Spleen (tissue), 11 donors: ENCODE measurements around the gene NMT2. TPM values are rescaled to one million over a fixed set of nuclear protein-coding genes. Genes with fewer than 3 reads are reported as not detected.

Experiments used
- DNase-seq: peaks from one replicate; pipeline ENCODE4 v3.0.0-alpha.2; 2020
- H3K27ac ChIP-seq, 8 donors: fragments of 200-600 bp; sonication (generic) in 7 of 8; 1 replicate in 4 of 8; 2 replicates in 4 of 8; pipeline versions ENCODE4 v1.5.0 to v1.8.0; 2016 to 2021; ENCODE audit warnings: inconsistent platforms in 4 of 8, mild to moderate bottlenecking in 4 of 8, moderate library complexity in 1 of 8
- H3K27me3 ChIP-seq, 7 donors: fragments of 200-600 bp; sonication (generic) in 6 of 7; replicated peaks in 1 of 7; 1 replicate in 4 of 7; 2 replicates in 3 of 7; pipeline versions ENCODE4 v1.5.0 to v1.8.0; 2016 to 2021; ENCODE audit warnings: inconsistent platforms in 3 of 7, mild to moderate bottlenecking in 1 of 7
- H3K36me3 ChIP-seq, 6 donors: fragments of 200-600 bp; sonication (generic) in 5 of 6; 1 replicate in 4 of 6; 2 replicates in 2 of 6; pipeline versions ENCODE4 v1.5.0 to v1.8.0; 2016 to 2021; ENCODE audit warnings: inconsistent platforms in 2 of 6
- H3K4me1 ChIP-seq, 6 donors: fragments of 200-600 bp; sonication (generic) in 5 of 6; 1 replicate in 3 of 6; 2 replicates in 3 of 6; pipeline versions ENCODE4 v1.5.0 to v1.8.0; 2016 to 2021; ENCODE audit warnings: inconsistent platforms in 3 of 6
- H3K4me3 ChIP-seq, 8 donors: fragments of 200-600 bp; sonication (generic) in 7 of 8; 1 replicate in 4 of 8; 2 replicates in 4 of 8; pipeline versions ENCODE4 v1.5.0 to v1.8.0; 2016 to 2021; ENCODE audit warnings: inconsistent platforms in 4 of 8, mild to moderate bottlenecking in 4 of 8, moderate library complexity in 2 of 8
- H3K9me3 ChIP-seq, 8 donors: fragments of 200-600 bp; sonication (generic) in 7 of 8; 1 replicate in 4 of 8; 2 replicates in 4 of 8; pipeline versions ENCODE4 v1.5.0 to v1.8.0; 2016 to 2021; ENCODE audit warnings: inconsistent platforms in 4 of 8
- POLR2A ChIP-seq, 3 donors: fragments of 450-650 bp; IDR thresholded peaks; one replicate each; pipeline ENCODE4 v1.5.1; 2017; ENCODE audit warnings: antibody characterized with exemption in 3 of 3, mild to moderate bottlenecking in 1 of 3
- POLR2AphosphoS5 ChIP-seq, 3 donors: sonication (generic); formaldehyde crosslinking; IDR thresholded peaks; one replicate each; pipeline ENCODE4 v1.5.1; 2017; ENCODE audit warnings: antibody characterized with exemption in 3 of 3
- WGBS, 5 donors: extraction: QIAGEN DNeasy Blood & Tissue Kit in 3 of 5; methylation state at CpG; one replicate each; pipeline versions ENCODE4 v1.1.5 to v1.1.7; 2013 to 2018; 5-methylcytosine and 5-hydroxymethylcytosine counted together
- intact Hi-C: fragments of 100-400 bp; cut with DNase I; formaldehyde crosslinking; loops from one replicate; pipeline ENCODE4 v1.15.0; 2023; ENCODE audit warnings: low total_unique reads
- polyA plus RNA-seq, 3 donors: library from polyadenylated mRNA; stranded (reverse); fragments of 200-250 nt; gene quantifications; one replicate each; pipeline ENCODE4 v1.2.1, GENCODE V29; 2013
- total RNA-seq, 7 donors: library from RNA; depleted of rRNA in 3 of 7; stranded (reverse); fragments of >200 nt in 3 of 7; fragmentation: NEBNext Ultra II Directional in 4 of 7; extraction: Animal tissue kit (Norgen Biotek cat#: 25700) in 4 of 7; gene quantifications; one replicate each; pipeline versions ENCODE4 v1.1.0 to v1.2.1, GENCODE V29; 2016 to 2021
- TF ChIP-seq, protein P1 (sequence below), 11 experiments: fragments of 200-600 bp in 7 of 11; fragments of 450-650 bp in 4 of 11; sonication (generic) in 4 of 11; IDR thresholded peaks in 8 of 11; conservative IDR thresholded peaks in 3 of 11; 1 replicate in 7 of 11; 2 replicates in 4 of 11; pipeline versions ENCODE4 v1.4.0 to v1.8.0; 2016 to 2021; ENCODE audit warnings: antibody characterized with exemption in 11 of 11, inconsistent platforms in 4 of 11, mild to moderate bottlenecking in 1 of 11
- donor health status: healthy with polysubstance abuse.
- donor health status: DM: no; HTN: no; CAD: no; lungs with moderate emphysema.
- donor health status: DM: no; HTN: no; CAD: no.
- donor health status: Bipolar disorder and iron deficiency.
- donor health status: healthy.
- donor health status: DM: no; HTN: no; CAD: no.
- donor health status: DM: yes; HTN: yes; CAD: no.

Gene NMT2
- total and polyA plus RNA-seq, 10 donors: 4.3 to 19.2 (median 12.8) TPM

- no peak for DNase-seq
- H3K27me3 ChIP-seq: no peaks in the 10 kb centered on the region
- H3K4me1 ChIP-seq: no peaks in the 10 kb centered on the region
- 70 to 91% (median 71%) methylated on average over 2 to 4 of the region's 4 CpGs for WGBS, 5 donors
- H3K36me3 ChIP-seq: no peaks in the 10 kb centered on the region
- H3K9me3 ChIP-seq: peaks cover 0 to 23% (median 0%) of the 10 kb centered on the region in 8 donors
- TF ChIP-seq, protein P1, sequence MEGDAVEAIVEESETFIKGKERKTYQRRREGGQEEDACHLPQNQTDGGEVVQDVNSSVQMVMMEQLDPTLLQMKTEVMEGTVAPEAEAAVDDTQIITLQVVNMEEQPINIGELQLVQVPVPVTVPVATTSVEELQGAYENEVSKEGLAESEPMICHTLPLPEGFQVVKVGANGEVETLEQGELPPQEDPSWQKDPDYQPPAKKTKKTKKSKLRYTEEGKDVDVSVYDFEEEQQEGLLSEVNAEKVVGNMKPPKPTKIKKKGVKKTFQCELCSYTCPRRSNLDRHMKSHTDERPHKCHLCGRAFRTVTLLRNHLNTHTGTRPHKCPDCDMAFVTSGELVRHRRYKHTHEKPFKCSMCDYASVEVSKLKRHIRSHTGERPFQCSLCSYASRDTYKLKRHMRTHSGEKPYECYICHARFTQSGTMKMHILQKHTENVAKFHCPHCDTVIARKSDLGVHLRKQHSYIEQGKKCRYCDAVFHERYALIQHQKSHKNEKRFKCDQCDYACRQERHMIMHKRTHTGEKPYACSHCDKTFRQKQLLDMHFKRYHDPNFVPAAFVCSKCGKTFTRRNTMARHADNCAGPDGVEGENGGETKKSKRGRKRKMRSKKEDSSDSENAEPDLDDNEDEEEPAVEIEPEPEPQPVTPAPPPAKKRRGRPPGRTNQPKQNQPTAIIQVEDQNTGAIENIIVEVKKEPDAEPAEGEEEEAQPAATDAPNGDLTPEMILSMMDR (IDR thresholded peaks at IDR 0.05 in 8 of 11, conservative IDR thresholded peaks at IDR 0.05 in 3 of 11): no peak
- no peak for TF ChIP-seq POLR2A (IDR thresholded peaks at IDR 0.05)
- TF ChIP-seq POLR2AphosphoS5 (IDR thresholded peaks at IDR 0.05): no peak
- intact Hi-C loops: no loop called here
- H3K4me3 ChIP-seq: no peak overlapping the region
- no peak overlapping the region for H3K27ac ChIP-seq
Observed at GRCh38 chr10:15069230-15069629, 99.3 kb downstream of the NMT2 start.

- no peak for TF ChIP-seq POLR2AphosphoS5 (IDR thresholded peaks at IDR 0.05)
- TF ChIP-seq, protein P1 (IDR thresholded peaks at IDR 0.05 in 8 of 11, conservative IDR thresholded peaks at IDR 0.05 in 3 of 11): no peak
- TF ChIP-seq POLR2A (IDR thresholded peaks at IDR 0.05): no peak
- no peaks in the 10 kb centered on the region for H3K36me3 ChIP-seq
- H3K4me3 ChIP-seq: no peak overlapping the region
- intact Hi-C loops: no loop called here
- DNase-seq: no peak
- H3K27ac ChIP-seq: no peak overlapping the region
- no peaks in the 10 kb centered on the region for H3K4me1 ChIP-seq
- no peaks in the 10 kb centered on the region for H3K27me3 ChIP-seq
- H3K9me3 ChIP-seq: peaks cover 0 to 23% (median 0%) of the 10 kb centered on the region in 8 donors
- 81 to 98% (median 87%) methylated on average over 3 of the region's 3 CpGs for WGBS, 5 donors
Observed at GRCh38 chr10:15068802-15069201, 99.7 kb downstream of the NMT2 start.

DNA sequence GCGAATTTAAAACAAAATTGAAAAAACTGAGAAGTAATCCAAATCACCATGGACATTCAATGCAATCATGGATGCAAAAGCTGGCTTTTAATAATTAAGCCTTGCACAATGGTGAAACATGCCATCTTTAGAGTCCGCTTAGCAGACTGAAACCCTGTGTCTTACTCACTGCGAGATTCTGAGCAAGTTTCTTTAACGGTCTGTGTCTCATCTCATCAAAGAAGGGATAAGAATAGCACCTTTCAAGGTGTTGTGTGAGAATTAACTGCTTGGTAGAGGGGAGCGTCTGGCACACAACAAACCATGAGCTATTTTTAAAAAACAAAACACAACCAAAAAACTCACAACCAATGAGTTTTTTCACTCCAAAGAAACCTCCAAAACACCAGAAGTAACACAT lies 101.3 kb downstream of the NMT2 start:
- H3K9me3 ChIP-seq: peaks cover 0 to 15% (median 0%) of the 10 kb centered on the region in 8 donors
- no peaks in the 10 kb centered on the region for H3K27me3 ChIP-seq
- no peaks in the 10 kb centered on the region for H3K4me1 ChIP-seq
- WGBS, 5 donors: 74 to 88% (median 84%) methylated on average over 5 of the region's 5 CpGs
- no peak overlapping the region for H3K4me3 ChIP-seq
- H3K36me3 ChIP-seq: no peaks in the 10 kb centered on the region
- intact Hi-C loops: no loop called here
- DNase-seq: no peak
- TF ChIP-seq POLR2AphosphoS5 (IDR thresholded peaks at IDR 0.05): no peak
- H3K27ac ChIP-seq: no peak overlapping the region

DNA sequence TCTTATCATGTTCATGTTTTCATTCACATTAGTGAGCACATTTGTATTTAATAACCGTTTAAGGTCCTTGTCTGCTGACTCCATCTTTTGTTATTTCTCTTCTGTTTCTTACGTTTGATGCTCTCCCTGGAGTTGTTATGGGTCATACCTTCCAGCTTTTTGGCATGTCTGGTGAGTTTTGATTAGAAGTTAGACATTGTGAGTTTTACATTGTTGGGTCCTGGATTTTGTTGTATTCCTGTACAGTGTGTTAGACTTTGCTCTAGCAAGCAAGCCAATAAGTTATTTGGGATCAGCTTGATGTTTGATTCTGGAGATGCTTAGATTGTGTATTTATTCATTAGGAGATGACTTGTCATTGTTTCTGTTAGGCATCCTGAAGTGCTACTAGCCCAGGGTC lies 107.9 kb downstream of the NMT2 start:
- Histone ChIP-seq H3K4me1 (no peaks in the 10 kb centered on the region), H3K27ac (no peak overlapping the region), H3K9me3 (peaks cover 0 to 30% (median 18%) of the 10 kb centered on the region in 8 donors), H3K36me3 (no peaks in the 10 kb centered on the region), H3K27me3 (peaks cover 0 to 10% (median 0%) of the 10 kb centered on the region in 7 donors), H3K4me3 (no peak overlapping the region)
- intact Hi-C loops: no loop called here
- no peak for DNase-seq
- TF ChIP-seq POLR2A (IDR thresholded peaks at IDR 0.05): no peak
- no peak for TF ChIP-seq POLR2AphosphoS5 (IDR thresholded peaks at IDR 0.05)
- TF ChIP-seq, protein P1 (IDR thresholded peaks at IDR 0.05 in 8 of 11, conservative IDR thresholded peaks at IDR 0.05 in 3 of 11): no peak
- WGBS, 5 donors: 83 to 90% (median 87%) methylated on average over 2 of the region's 2 CpGs

- Histone ChIP-seq H3K4me1 (no peaks in the 10 kb centered on the region), H3K4me3 (no peak overlapping the region), H3K27ac (no peak overlapping the region), H3K27me3 (peaks cover 0 to 10% (median 0%) of the 10 kb centered on the region in 7 donors), H3K36me3 (no peaks in the 10 kb centered on the region), H3K9me3 (peaks cover 0 to 22% (median 18%) of the 10 kb centered on the region in 8 donors)
- no peak for DNase-seq
- intact Hi-C loops: no loop called here
- TF ChIP-seq, protein P1 (IDR thresholded peaks at IDR 0.05 in 8 of 11, conservative IDR thresholded peaks at IDR 0.05 in 3 of 11): no peak
- TF ChIP-seq POLR2A (IDR thresholded peaks at IDR 0.05) (no peak), POLR2AphosphoS5 (IDR thresholded peaks at IDR 0.05) (no peak)
- 71 to 93% (median 82%) methylated on average over 4 of the region's 4 CpGs for WGBS, 5 donors
Observed at GRCh38 chr10:15059914-15060313, 108.6 kb downstream of the NMT2 start.
